Stomach (tissue), 9 donors: ENCODE measurements around the gene FAM236B. TPM values are rescaled to one million over a fixed set of nuclear protein-coding genes. Genes with fewer than 3 reads are reported as not detected.
"Not testable (repeated sequence)": the region's sequence is repeated elsewhere in the genome, so short reads cannot be mapped to it uniquely, and the experiment has no call there.

Source experiments
- DNase-seq, 2 donors: peaks; one replicate each; pipeline versions ENCODE4 v3.0.0 to v3.0.0-alpha.2; 2013 to 2019
- H3K27ac ChIP-seq, 5 donors: fragments of 200-600 bp in 4 of 5; sonication (generic) in 4 of 5; one replicate each; pipeline ENCODE4 v1.5.1; 2013 to 2019; ENCODE audit warnings: mild to moderate bottlenecking in 1 of 5, moderate library complexity in 1 of 5
- H3K27me3 ChIP-seq, 3 donors: fragments of 200-600 bp; sonication (generic); one replicate each; pipeline ENCODE4 v1.5.1; 2017 to 2019; ENCODE audit warnings: mixed run types in 1 of 3
- H3K36me3 ChIP-seq, 4 donors: fragments of 200-600 bp; sonication (generic); 1 replicate in 3 of 4; 2 replicates in 1 of 4; pipeline ENCODE4 v1.5.1; 2016 to 2019
- H3K4me1 ChIP-seq, 4 donors: fragments of 200-600 bp; sonication (generic); one replicate each; pipeline ENCODE4 v1.5.1; 2016 to 2019
- H3K4me3 ChIP-seq, 4 donors: fragments of 200-600 bp; sonication (generic) in 3 of 4; one replicate each; pipeline ENCODE4 v1.5.1; 2016 to 2019; ENCODE audit warnings: mild to moderate bottlenecking in 1 of 4
- H3K9me3 ChIP-seq, 4 donors: fragments of 200-600 bp; sonication (generic); one replicate each; pipeline ENCODE4 v1.5.1; 2016 to 2019
- EP300 ChIP-seq: sonication (generic); formaldehyde crosslinking; IDR thresholded peaks from one replicate; pipeline ENCODE4 v1.6.1; 2017; ENCODE audit warnings: antibody characterized with exemption
- POLR2A ChIP-seq, 4 donors: fragments of 450-650 bp; IDR thresholded peaks; one replicate each; pipeline ENCODE4 v1.6.1; 2016; ENCODE audit warnings: antibody characterized with exemption in 4 of 4, control low read depth in 2 of 4, mild to moderate bottlenecking in 1 of 4, moderate library complexity in 1 of 4
- POLR2AphosphoS5 ChIP-seq, 3 donors: sonication (generic); formaldehyde crosslinking; IDR thresholded peaks; one replicate each; pipeline ENCODE4 v1.6.1; 2016; ENCODE audit warnings: antibody characterized with exemption in 3 of 3
- WGBS, 5 donors: extraction: QIAGEN DNeasy Blood & Tissue Kit in 3 of 5; methylation state at CpG; one replicate each; pipeline versions ENCODE4 v1.1.5 to v1.1.7; 2013 to 2018; 5-methylcytosine and 5-hydroxymethylcytosine counted together
- intact Hi-C: fragments of 100-400 bp; cut with DNase I; formaldehyde crosslinking; loops from one replicate; pipeline ENCODE4 v1.15.1; 2023; ENCODE audit warnings: low total_unique reads
- polyA plus RNA-seq, 3 donors: library from polyadenylated mRNA; stranded (reverse); fragments of 200-250 nt; gene quantifications; one replicate each; pipeline ENCODE4 v1.2.3, GENCODE V29; 2013
- small RNA-seq, 4 donors: library from RNA; depleted of rRNA; stranded (forward); fragments of <200 nt; gene quantifications; one replicate each; pipeline ENCODE3, GENCODE V24; 2016
- total RNA-seq, 5 donors: library from RNA; depleted of rRNA; stranded (reverse); fragments of >200 nt; gene quantifications; one replicate each; pipeline versions ENCODE4 v1.1.0 to v1.2.3, GENCODE V29; 2014 to 2016
- TF ChIP-seq, protein P1 (sequence below), 7 experiments: fragments of 450-650 bp in 4 of 7; fragments of 200-600 bp in 3 of 7; sonication (generic) in 3 of 7; IDR thresholded peaks; one replicate each; pipeline ENCODE4 v1.5.1; 2016 to 2019; ENCODE audit warnings: antibody characterized with exemption in 7 of 7, control low read depth in 2 of 7, mild to moderate bottlenecking in 1 of 7
- donor health status: healthy with polysubstance abuse.
- donor health status: Bipolar disorder and iron deficiency.
- donor health status: healthy.

The FAM236B gene
- total and polyA plus RNA-seq, 8 donors: not detected

DNA sequence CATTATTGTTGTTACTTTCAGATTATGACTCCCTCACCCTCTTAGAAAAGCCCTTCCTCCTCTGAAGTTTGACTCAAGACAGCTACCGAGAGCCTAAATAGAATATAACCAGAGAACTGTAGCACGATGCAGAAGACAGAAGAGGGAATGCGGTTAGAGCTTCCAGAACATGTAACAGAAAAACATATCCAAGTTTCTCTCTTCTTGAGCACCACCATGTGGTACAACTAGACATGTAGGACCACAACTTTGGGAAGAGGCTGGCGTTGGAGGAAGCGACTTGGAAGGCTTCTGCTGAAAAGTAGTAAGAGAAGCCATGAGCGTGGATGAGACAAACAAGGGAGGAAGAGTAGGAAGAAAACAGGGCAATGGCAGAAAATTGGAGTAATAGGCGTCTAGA is 36.9 kb downstream of the FAM236B start:
- DNase-seq, intact Hi-C loops, H3K4me1 ChIP-seq, H3K4me3 ChIP-seq, H3K27ac ChIP-seq, H3K9me3 ChIP-seq, H3K36me3 ChIP-seq, H3K27me3 ChIP-seq: not testable (repeated sequence)
- WGBS, 5 donors: no CpG with 5 or more reads among the region's 7 CpGs

DNA sequence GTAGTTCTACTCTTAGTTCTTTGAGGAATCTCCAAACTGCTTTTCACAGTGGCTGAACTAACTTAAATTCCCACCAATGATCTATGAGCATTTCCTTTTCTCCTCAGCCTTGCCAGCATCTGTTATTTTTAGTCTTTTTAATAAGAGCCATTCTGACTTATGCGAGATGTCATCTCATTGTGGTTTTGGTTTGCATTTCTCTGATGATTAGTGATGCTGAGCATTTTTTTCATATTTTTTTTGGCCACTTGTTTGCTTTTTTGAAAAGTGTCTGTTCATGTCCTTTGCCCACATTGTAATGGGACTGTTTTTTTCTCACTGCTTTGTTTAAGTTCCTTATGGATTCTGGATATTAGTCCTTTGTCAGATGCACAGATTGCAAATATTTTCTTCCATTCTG is 46.9 kb downstream of the FAM236B start:
- Histone ChIP-seq H3K36me3 (no peaks in the 10 kb centered on the region), H3K27ac (no peak overlapping the region), H3K4me3 (no peak overlapping the region), H3K27me3 (no peaks in the 10 kb centered on the region), H3K4me1 (no peaks in the 10 kb centered on the region), H3K9me3 (peaks cover 0 to 13% (median 5%) of the 10 kb centered on the region in 4 donors)
- WGBS, 5 donors: 81 to 93% (median 88%) methylated on average over 1 of the region's 1 CpG; no CpG with 5 or more reads in 1 of the 5 donors
- no peak for DNase-seq
- TF ChIP-seq, protein P1, sequence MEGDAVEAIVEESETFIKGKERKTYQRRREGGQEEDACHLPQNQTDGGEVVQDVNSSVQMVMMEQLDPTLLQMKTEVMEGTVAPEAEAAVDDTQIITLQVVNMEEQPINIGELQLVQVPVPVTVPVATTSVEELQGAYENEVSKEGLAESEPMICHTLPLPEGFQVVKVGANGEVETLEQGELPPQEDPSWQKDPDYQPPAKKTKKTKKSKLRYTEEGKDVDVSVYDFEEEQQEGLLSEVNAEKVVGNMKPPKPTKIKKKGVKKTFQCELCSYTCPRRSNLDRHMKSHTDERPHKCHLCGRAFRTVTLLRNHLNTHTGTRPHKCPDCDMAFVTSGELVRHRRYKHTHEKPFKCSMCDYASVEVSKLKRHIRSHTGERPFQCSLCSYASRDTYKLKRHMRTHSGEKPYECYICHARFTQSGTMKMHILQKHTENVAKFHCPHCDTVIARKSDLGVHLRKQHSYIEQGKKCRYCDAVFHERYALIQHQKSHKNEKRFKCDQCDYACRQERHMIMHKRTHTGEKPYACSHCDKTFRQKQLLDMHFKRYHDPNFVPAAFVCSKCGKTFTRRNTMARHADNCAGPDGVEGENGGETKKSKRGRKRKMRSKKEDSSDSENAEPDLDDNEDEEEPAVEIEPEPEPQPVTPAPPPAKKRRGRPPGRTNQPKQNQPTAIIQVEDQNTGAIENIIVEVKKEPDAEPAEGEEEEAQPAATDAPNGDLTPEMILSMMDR (IDR thresholded peaks at IDR 0.05): no peak
- TF ChIP-seq POLR2A (IDR thresholded peaks at IDR 0.05) (no peak), POLR2AphosphoS5 (IDR thresholded peaks at IDR 0.05) (no peak), EP300 (no peak)
- intact Hi-C loops: no loop called here

DNA sequence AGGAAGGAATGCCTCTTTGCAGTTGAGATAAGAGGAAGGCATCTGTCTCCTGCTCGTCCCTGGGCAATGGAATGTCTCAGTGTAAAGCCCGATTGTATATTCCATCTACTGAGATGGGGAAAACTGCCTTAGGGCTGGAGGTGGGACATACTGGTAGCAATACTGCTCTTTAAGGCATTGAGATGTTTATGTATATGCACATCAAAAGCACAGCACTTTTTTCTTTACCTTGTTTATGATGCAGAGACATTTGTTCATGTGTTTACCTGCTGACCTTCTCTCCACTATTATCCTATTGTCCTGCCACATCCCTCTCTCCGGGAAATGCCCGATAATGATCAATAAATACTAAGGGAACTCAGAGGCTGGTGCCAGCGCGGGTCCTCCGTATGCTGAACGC is 48.8 kb downstream of the FAM236B start:
- intact Hi-C loops, H3K36me3 ChIP-seq, H3K4me3 ChIP-seq, H3K27me3 ChIP-seq, H3K27ac ChIP-seq, DNase-seq, H3K4me1 ChIP-seq: not testable (repeated sequence)
- WGBS, 5 donors: 38 to 51% (median 46%) methylated on average over 7 to 8 of the region's 8 CpGs
- H3K9me3 ChIP-seq: peaks cover 0 to 13% (median 5%) of the 10 kb centered on the region in 4 donors

Small RNA genes lying within 50 kb of the gene (small RNA-seq; reads per million reads assigned to genes)
- 0 reads per million in 4 donors for gene RNU1-112P

Other genes with a start within 250 kb of the FAM236B start
- 10 to 100 TPM; 13.0 to 61.1 (median 43.3) TPM for gene HDAC8, start 209.8 kb downstream of the FAM236B start, total RNA-seq
- gene HDAC8, start 209.8 kb downstream of the FAM236B start, polyA plus RNA-seq: 10 to 100 TPM; 26.3 to 32.4 (median 31.2) TPM
- gene PHKA1, start 68.4 kb downstream of the FAM236B start, total RNA-seq: 10 to 100 TPM in 2 of 5 donors, 1 to 10 TPM in 3; 2.0 to 13.4 (median 9.0) TPM
- gene PHKA1, start 68.4 kb downstream of the FAM236B start, polyA plus RNA-seq: 1 to 10 TPM; 3.1 to 4.9 (median 3.8) TPM
- not detected for gene DMRTC1B, start 5.8 kb downstream of the FAM236B start, total RNA-seq
- gene DMRTC1B, start 5.8 kb downstream of the FAM236B start, polyA plus RNA-seq: 1 to 10 TPM in 2 of 3 donors, under 1 TPM in 1; 0.93 to 2.9 (median 1.1) TPM
- gene FAM236D, start 25.6 kb upstream of the FAM236B start, total RNA-seq: not detected
- gene FAM236D, start 25.6 kb upstream of the FAM236B start, polyA plus RNA-seq: not detected
- gene FAM236C, start 130.0 kb upstream of the FAM236B start, total RNA-seq: not detected
- gene FAM236C, start 130.0 kb upstream of the FAM236B start, polyA plus RNA-seq: not detected
- gene FAM236A, start 155.5 kb upstream of the FAM236B start, total RNA-seq: not detected
- gene FAM236A, start 155.5 kb upstream of the FAM236B start, polyA plus RNA-seq: not detected
- gene DMRTC1, start 161.2 kb upstream of the FAM236B start, total RNA-seq: 10 to 100 TPM in 1 of 5 donors, not detected in 4; 30.3 TPM
- gene DMRTC1, start 161.2 kb upstream of the FAM236B start, polyA plus RNA-seq: not detected
- gene PABPC1L2B, start 220.3 kb upstream of the FAM236B start, total RNA-seq: not detected
- gene PABPC1L2B, start 220.3 kb upstream of the FAM236B start, polyA plus RNA-seq: not detected